KBM-7 (cell line): ENCODE data around the gene ACSF2.

Source experiments
- DNase-seq: peaks from one replicate; pipeline ENCODE4 v3.0.0-alpha.2; 2015
- in situ Hi-C: fragments of 300-500 bp; cut with MboI; formaldehyde crosslinking; loops from 2 replicates; pipeline ENCODE4 v1.14.3; 2020; ENCODE audit warnings: low sequenced_read_pairs, low pct_unique_long_range_greater_than_20kb, mixed read lengths

ACSF2 gene

GRCh38 chr17:50458701-50459676, 33.0 kb downstream of the ACSF2 start:
- no peak for DNase-seq
- in situ Hi-C loops, result no loop called here

- no peak for DNase-seq
- in situ Hi-C loops, result no loop called here
These were observed 33.7 kb downstream of the ACSF2 start for GRCh38 chr17:50459756-50460155.

GRCh38 chr17:50460831-50461526, 35.0 kb downstream of the ACSF2 start:
- DNase-seq, result no peak
- in situ Hi-C loops, result no loop called here

GRCh38 chr17:50461550-50462132, 35.6 kb downstream of the ACSF2 start:
- in situ Hi-C loops, result no loop called here
- DNase-seq, result no peak

- no peak for DNase-seq
- in situ Hi-C loops, result no loop called here
These were observed 36.4 kb downstream of the ACSF2 start for GRCh38 chr17:50462446-50462845.

GRCh38 chr17:50464121-50464520, 38.1 kb downstream of the ACSF2 start:
- no peak for DNase-seq
- in situ Hi-C loops, result no loop called here

GRCh38 chr17:50464736-50465135, 38.7 kb downstream of the ACSF2 start:
- in situ Hi-C loops, result no loop called here
- DNase-seq, result no peak

- no peak for DNase-seq
- in situ Hi-C loops, result no loop called here
These were observed 39.2 kb downstream of the ACSF2 start for GRCh38 chr17:50465171-50465570.

GRCh38 chr17:50465635-50466034, 39.6 kb downstream of the ACSF2 start:
- in situ Hi-C loops, result no loop called here
- no peak for DNase-seq

GRCh38 chr17:50466371-50467113, 40.5 kb downstream of the ACSF2 start:
- in situ Hi-C loops, result no loop called here
- no peak for DNase-seq

GRCh38 chr17:50467114-50467854, 41.3 kb downstream of the ACSF2 start:
- in situ Hi-C loops, result no loop called here
- DNase-seq, result no peak

- no peak for DNase-seq
- in situ Hi-C loops, result no loop called here
These were observed 41.9 kb downstream of the ACSF2 start for GRCh38 chr17:50467855-50468303.

- DNase-seq, result no peak
- in situ Hi-C loops, result no loop called here
These were observed 42.5 kb downstream of the ACSF2 start, which contains the start of gene CHAD for GRCh38 chr17:50468304-50469207. TSS of gene CHAD (minus strand) at chr17:50468880. CDS start at chr17:50468813, 67 bp downstream.

GRCh38 chr17:50469208-50469605, 43.2 kb downstream of the ACSF2 start:
- in situ Hi-C loops, result no loop called here
- no peak for DNase-seq

GRCh38 chr17:50469671-50470305, 43.8 kb downstream of the ACSF2 start:
- no peak for DNase-seq
- in situ Hi-C loops, result no loop called here

- no peak for DNase-seq
- in situ Hi-C loops, result no loop called here
These were observed 44.4 kb downstream of the ACSF2 start for GRCh38 chr17:50470426-50470825.
